GM12873 (cell line): ENCODE results near the gene PRRC1.

ENCODE experiments used
- TF ChIP-seq, protein P1 (sequence below): IDR thresholded peaks from 2 replicates; pipeline ENCODE4 v1.5.1; 2012; ENCODE audit warnings: low read depth, mild to moderate bottlenecking, moderate library complexity, low read length, control low read depth; ENCODE audit not compliant: insufficient read depth; ENCODE audit errors: missing control alignments

Gene PRRC1

DNA sequence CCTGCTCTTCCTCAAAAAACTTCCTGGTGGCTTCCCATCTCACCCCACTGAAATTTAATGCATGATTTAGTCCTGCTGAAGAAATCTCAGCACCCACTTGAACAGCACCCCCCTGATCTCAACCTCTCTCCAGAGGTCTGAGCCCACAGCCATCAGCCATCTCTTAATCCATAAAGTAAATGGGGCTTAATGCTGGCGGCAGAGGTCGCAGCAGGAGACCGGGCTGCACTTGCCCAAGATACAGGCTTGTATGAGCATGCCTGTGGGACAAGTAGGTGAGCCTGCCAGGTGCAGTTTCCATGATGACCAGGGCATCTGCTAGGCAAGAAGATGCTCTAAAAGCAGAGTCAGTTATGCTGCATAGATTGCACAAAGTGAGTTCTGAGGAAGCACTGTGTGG, 79.1 kb downstream of the PRRC1 start:
- TF ChIP-seq, protein P1, sequence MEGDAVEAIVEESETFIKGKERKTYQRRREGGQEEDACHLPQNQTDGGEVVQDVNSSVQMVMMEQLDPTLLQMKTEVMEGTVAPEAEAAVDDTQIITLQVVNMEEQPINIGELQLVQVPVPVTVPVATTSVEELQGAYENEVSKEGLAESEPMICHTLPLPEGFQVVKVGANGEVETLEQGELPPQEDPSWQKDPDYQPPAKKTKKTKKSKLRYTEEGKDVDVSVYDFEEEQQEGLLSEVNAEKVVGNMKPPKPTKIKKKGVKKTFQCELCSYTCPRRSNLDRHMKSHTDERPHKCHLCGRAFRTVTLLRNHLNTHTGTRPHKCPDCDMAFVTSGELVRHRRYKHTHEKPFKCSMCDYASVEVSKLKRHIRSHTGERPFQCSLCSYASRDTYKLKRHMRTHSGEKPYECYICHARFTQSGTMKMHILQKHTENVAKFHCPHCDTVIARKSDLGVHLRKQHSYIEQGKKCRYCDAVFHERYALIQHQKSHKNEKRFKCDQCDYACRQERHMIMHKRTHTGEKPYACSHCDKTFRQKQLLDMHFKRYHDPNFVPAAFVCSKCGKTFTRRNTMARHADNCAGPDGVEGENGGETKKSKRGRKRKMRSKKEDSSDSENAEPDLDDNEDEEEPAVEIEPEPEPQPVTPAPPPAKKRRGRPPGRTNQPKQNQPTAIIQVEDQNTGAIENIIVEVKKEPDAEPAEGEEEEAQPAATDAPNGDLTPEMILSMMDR = no peak

DNA sequence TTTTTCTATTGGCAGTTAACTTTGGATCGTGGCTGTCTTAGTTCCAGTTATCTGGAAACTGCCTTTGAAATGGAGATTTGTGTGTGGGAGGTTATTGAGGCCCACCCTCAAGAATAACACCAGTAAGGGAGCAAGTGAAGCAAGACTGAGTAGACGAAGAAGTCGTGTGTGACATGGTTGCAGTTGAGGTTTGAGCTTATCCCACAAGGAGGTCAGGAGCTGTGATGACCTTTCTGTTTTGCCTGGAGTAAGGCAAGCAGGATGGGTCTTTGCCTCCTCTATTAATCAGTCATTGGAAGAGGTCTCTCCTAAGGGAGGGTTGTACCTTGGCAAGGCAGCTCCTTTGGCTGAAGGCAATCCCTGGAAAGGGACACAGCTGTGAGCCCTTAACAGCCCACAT, 81.9 kb downstream of the PRRC1 start:
- TF ChIP-seq, protein P1 = no peak

DNA sequence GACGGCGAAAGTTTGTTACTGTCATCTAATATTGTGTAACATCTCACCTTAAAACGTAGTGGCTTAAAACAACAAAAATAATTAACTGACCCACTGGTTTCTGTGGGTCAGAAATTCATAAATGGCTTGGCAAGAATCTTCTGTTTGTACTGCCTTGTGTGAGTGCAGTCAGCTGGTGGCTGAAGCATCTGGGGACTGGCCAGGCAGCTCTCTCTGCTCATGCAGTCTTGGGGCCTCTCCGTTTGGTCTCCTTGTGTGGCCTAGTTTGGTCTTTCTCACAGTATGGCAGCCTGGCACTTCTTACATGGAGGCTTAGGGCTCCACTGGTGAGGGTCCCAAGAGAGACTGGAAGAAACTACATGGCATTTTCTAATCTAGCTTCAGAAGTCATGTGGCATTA, 82.4 kb downstream of the PRRC1 start:
- TF ChIP-seq, protein P1 = no peak

DNA sequence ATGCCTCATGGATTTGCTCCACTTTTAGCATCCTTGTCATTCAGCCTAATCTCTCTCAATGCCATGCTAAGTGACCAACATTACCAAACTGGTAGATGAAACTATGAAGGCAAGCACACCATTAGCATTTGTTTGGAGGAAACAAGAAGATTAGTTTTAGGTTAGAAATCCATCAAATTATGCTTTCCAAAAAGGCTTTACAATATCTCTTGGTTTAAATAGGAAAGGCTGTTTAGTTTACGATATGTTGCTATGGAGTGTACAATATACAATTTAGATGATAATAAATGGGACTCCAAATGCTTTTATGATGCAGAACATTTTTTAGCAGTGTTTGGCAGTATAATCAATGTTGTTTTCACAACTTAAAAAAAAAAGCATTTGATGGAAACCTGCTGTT, 83.7 kb downstream of the PRRC1 start:
- TF ChIP-seq, protein P1 = no peak

DNA sequence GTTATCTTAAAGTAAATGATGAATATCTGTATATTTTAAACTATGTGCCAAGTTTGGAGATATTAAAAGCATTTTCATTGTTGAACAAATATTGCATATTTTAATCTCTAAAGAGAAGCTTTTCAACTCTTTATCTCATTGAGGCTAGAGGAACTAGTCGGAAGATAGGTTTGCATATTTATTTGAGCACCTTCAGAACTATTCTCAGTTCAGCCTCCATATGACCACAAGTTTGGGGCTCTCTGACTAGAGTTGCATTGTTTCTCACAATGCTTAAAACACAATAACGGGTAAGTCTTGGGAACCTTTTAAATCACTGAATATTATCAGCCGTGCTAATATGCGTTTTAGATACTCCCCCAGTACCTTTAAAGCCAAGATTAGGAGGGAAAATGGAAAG, 84.2 kb downstream of the PRRC1 start:
- TF ChIP-seq, protein P1 = no peak

DNA sequence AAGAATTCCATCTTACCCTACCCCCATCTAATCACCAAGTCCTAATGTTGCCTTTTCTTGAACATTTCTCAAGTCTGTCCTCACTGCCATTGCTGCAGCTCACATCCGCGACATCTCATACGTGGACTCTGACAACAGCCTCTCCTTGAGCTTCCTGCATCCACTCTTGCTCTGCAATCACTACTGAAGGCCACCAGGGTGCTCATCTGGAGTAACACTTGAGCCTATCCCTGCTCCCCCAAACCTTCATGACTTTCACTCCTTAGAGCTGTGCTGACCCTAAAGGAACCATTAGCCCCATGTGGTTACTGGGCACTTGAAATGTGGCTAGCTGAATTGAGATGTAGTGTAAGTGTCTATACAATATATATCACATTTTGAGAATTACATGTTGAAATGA, 85.0 kb downstream of the PRRC1 start:
- TF ChIP-seq, protein P1 = peak; percentile 25

DNA sequence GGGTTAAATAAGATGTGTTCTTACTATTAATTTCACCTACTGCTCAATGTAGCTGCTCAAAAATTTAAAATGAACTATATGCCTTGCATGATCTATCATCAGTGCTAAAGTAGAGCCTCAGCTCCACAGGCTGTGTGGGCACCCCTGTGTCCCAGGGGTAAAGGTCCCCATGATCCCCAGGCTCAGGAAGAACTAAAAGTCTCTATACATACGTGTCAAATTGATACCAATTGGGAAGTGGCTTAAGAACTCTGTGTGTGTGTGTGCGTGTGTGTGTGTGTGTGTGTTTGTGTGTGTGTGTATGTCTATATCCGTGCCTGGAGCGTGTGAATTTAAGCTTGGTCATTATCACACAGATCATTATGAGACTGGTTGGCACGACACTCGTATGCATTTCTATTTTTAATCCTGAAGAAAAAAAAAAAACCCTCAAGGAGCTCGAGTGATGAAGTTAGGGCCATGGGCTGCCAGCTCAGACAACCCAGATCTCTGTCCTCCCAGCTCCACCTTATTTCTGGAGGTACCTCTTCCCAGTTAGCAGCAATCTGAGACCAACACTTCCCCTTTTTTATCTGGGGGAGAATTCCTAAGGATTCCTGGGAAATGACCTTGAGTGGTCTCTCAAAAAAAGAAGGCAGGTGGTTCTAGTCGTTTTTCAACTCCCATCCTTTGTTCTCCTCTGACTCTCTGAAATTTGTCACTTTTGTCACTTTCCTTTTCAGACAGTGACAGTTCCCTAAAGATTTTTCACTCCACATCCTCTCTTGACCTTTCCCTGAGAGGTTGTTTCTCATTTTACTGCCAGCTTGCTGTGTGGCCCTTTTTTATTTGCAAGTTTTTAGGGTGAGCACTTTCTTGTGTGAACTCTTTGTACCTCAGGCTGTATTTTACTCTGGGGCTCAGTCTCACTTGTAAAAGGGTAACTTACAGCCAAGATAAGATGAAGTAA, 85.7 kb downstream of the PRRC1 start:
- TF ChIP-seq, protein P1 = no peak
